Esophagus squamous epithelium (tissue), 5 donors: ENCODE results near the gene PRLR. TPM values are rescaled to one million over a fixed set of nuclear protein-coding genes. Genes with fewer than 3 reads are reported as not detected.

Experiments used
- DNase-seq: peaks from one replicate; lab custom pipeline; 2025; lab: John Stamatoyannopoulos, UW
- H3K27ac ChIP-seq, 4 donors: fragments of 200-600 bp; sonication (generic); one replicate each; pipeline ENCODE4 v1.5.1; 2016 to 2019; ENCODE audit warnings: mild to moderate bottlenecking in 1 of 4
- H3K27me3 ChIP-seq, 4 donors: fragments of 200-600 bp; sonication (generic); 1 replicate in 3 of 4; 2 replicates in 1 of 4; pipeline versions ENCODE4 v1.5.1 to v1.6.0; 2017 to 2021; ENCODE audit warnings: antibody characterized with exemption in 1 of 4
- H3K36me3 ChIP-seq, 3 donors: fragments of 200-600 bp; sonication (generic); one replicate each; pipeline ENCODE4 v1.5.1; 2016 to 2019
- H3K4me1 ChIP-seq, 3 donors: fragments of 200-600 bp; sonication (generic); one replicate each; pipeline ENCODE4 v1.5.1; 2017 to 2019
- H3K4me3 ChIP-seq, 4 donors: fragments of 200-600 bp; sonication (generic); 1 replicate in 3 of 4; 2 replicates in 1 of 4; pipeline ENCODE4 v1.5.1; 2016 to 2019; ENCODE audit warnings: mild to moderate bottlenecking in 2 of 4, moderate library complexity in 1 of 4
- H3K9me3 ChIP-seq, 3 donors: fragments of 200-600 bp; sonication (generic); one replicate each; pipeline ENCODE4 v1.5.1; 2016 to 2019
- CTCF ChIP-seq, 6 experiments: fragments of 450-650 bp in 4 of 6; fragments of 200-600 bp in 2 of 6; sonication (generic) in 2 of 6; IDR thresholded peaks; one replicate each; pipeline ENCODE4 v1.5.1; 2016 to 2019; ENCODE audit warnings: antibody characterized with exemption in 6 of 6, mild to moderate bottlenecking in 4 of 6, moderate library complexity in 4 of 6
- POLR2A ChIP-seq, 4 donors: fragments of 450-650 bp; IDR thresholded peaks; one replicate each; pipeline ENCODE4 v1.6.1; 2017; ENCODE audit warnings: antibody characterized with exemption in 4 of 4, mild to moderate bottlenecking in 4 of 4, moderate library complexity in 3 of 4
- WGBS, 2 donors: methylation state at CpG; one replicate each; pipeline ENCODE4 v1.1.5; 2018; 5-methylcytosine and 5-hydroxymethylcytosine counted together
- intact Hi-C: fragments of 100-400 bp; cut with DNase I; formaldehyde crosslinking; loops from one replicate; pipeline ENCODE4 v1.15.0; 2022
- total RNA-seq, 4 donors: library from RNA; depleted of rRNA; stranded (reverse); fragments of >200 nt; gene quantifications; one replicate each; pipeline ENCODE4 v1.1.0, GENCODE V29; 2016
- donor health status: DM: yes; HTN: yes; CAD: no.

Gene PRLR
- total RNA-seq, 4 donors from 2014 or later: 1.5 to 2.8 (median 2.3) TPM

- no peak overlapping the region for H3K27ac ChIP-seq
- intact Hi-C loops: no loop called here
These were observed 66.6 kb downstream of the PRLR start for GRCh38 chr5:35163710-35164033.

GRCh38 chr5:35162848-35163709 lies 67.2 kb downstream of the PRLR start:
- WGBS, 2 donors: 83 to 86% methylated on average over 8 to 11 of the region's 11 CpGs
- Histone ChIP-seq H3K4me3 (no peak overlapping the region), H3K27me3 (no peaks in the 10 kb centered on the region), H3K9me3 (peaks cover 0 to 12% (median 0%) of the 10 kb centered on the region in 3 donors), H3K4me1 (peaks cover 0 to 30% (median 0%) of the 10 kb centered on the region in 3 donors), H3K36me3 (no peaks in the 10 kb centered on the region), H3K27ac (no peak overlapping the region)
- TF ChIP-seq POLR2A (IDR thresholded peaks at IDR 0.05) (no peak), CTCF (IDR thresholded peaks at IDR 0.05) (no peak)
- DNase-seq: no peak
- intact Hi-C loops: no loop called here

More at GRCh38 chr5:35163710-35164033, 66.6 kb downstream of the PRLR start:
- no peaks in the 10 kb centered on the region for H3K27me3 ChIP-seq
- no peak overlapping the region for H3K4me3 ChIP-seq
- H3K4me1 ChIP-seq: peaks cover 0 to 30% (median 0%) of the 10 kb centered on the region in 3 donors
- peaks cover 0 to 12% (median 0%) of the 10 kb centered on the region in 3 donors for H3K9me3 ChIP-seq
- no peak for DNase-seq
- H3K36me3 ChIP-seq: no peaks in the 10 kb centered on the region
- TF ChIP-seq POLR2A (IDR thresholded peaks at IDR 0.05): no peak
- TF ChIP-seq CTCF (IDR thresholded peaks at IDR 0.05): no peak

- Histone ChIP-seq H3K4me1 (peaks cover 0 to 30% (median 0%) of the 10 kb centered on the region in 3 donors), H3K36me3 (no peaks in the 10 kb centered on the region), H3K4me3 (no peak overlapping the region), H3K27ac (no peak overlapping the region), H3K27me3 (no peaks in the 10 kb centered on the region), H3K9me3 (peaks cover 0 to under 1% (median 0%) of the 10 kb centered on the region in 3 donors)
- DNase-seq: no peak
- intact Hi-C loops: no loop called here
- WGBS, 2 donors: 27 to 38% methylated on average over 7 of the region's 7 CpGs
- no peak for TF ChIP-seq POLR2A (IDR thresholded peaks at IDR 0.05)
These were observed 68.5 kb downstream of the PRLR start for GRCh38 chr5:35161652-35162273.

- Histone ChIP-seq H3K4me3 (no peak overlapping the region), H3K4me1 (peaks cover 0 to 30% (median 0%) of the 10 kb centered on the region in 3 donors), H3K36me3 (no peaks in the 10 kb centered on the region), H3K27me3 (no peaks in the 10 kb centered on the region), H3K9me3 (no peaks in the 10 kb centered on the region), H3K27ac (no peak overlapping the region)
- DNase-seq: no peak
- TF ChIP-seq CTCF (IDR thresholded peaks at IDR 0.05): no peak
- TF ChIP-seq POLR2A (IDR thresholded peaks at IDR 0.05): no peak
- intact Hi-C loops: no loop called here
- WGBS, 2 donors: 76 to 82% methylated on average over 6 of the region's 6 CpGs
These were observed 69.7 kb downstream of the PRLR start for GRCh38 chr5:35160486-35161116.

GRCh38 chr5:35159370-35159742 lies 70.9 kb downstream of the PRLR start:
- intact Hi-C loops: no loop called here
- 70 to 72% methylated on average over 2 of the region's 2 CpGs for WGBS, 2 donors
- DNase-seq: no peak
- H3K36me3 ChIP-seq: no peaks in the 10 kb centered on the region
- TF ChIP-seq POLR2A (IDR thresholded peaks at IDR 0.05) (no peak), CTCF (IDR thresholded peaks at IDR 0.05) (no peak)
- no peaks in the 10 kb centered on the region for H3K27me3 ChIP-seq
- H3K9me3 ChIP-seq: no peaks in the 10 kb centered on the region
- no peak overlapping the region for H3K4me3 ChIP-seq
- H3K27ac ChIP-seq: peak overlapping the region in 1 of 4 donors; percentile 35
- H3K4me1 ChIP-seq: peaks cover 0 to 30% (median 0%) of the 10 kb centered on the region in 3 donors
